Choroid plexus epithelial cell (primary cell): ENCODE data around the gene CPNE5.

Experiments used
- DNase-seq: peaks from one replicate; pipeline ENCODE4 v3.0.0-alpha.2; 2010; ENCODE audit warnings: low read depth
- H3K4me3 ChIP-seq: 2 replicates; pipeline ENCODE4 v1.5.1; 2011; ENCODE audit warnings: low read depth, mild to moderate bottlenecking, control low read depth, low read length, moderate library complexity
- CTCF ChIP-seq: conservative IDR thresholded peaks from 2 replicates; pipeline ENCODE4 v1.5.1; 2011; ENCODE audit warnings: low read depth, mild to moderate bottlenecking, control low read depth, inconsistent platforms, low read length, moderate library complexity

Gene CPNE5

GRCh38 chr6:36740818-36741179, 98.4 kb downstream of the CPNE5 start:
- no peak for TF ChIP-seq CTCF
- DNase-seq, result no peak
- no peak overlapping the region for H3K4me3 ChIP-seq

- DNase-seq, result no peak
- H3K4me3 ChIP-seq, result no peak overlapping the region
- no peak for TF ChIP-seq CTCF
Measured at GRCh38 chr6:36739947-36740817, 99.1 kb downstream of the CPNE5 start.

- TF ChIP-seq CTCF, result no peak
- DNase-seq, result no peak
- no peak overlapping the region for H3K4me3 ChIP-seq
Measured at GRCh38 chr6:36738108-36738507, 101.1 kb downstream of the CPNE5 start.

GRCh38 chr6:36737043-36737785, 102.0 kb downstream of the CPNE5 start:
- DNase-seq, result no peak
- no peak overlapping the region for H3K4me3 ChIP-seq
- TF ChIP-seq CTCF, result no peak

- peak; percentile 95 for DNase-seq
- TF ChIP-seq CTCF, result peak; percentile 50
- H3K4me3 ChIP-seq, result peak overlapping the region; percentile 42
Measured at GRCh38 chr6:36735110-36736071, 103.9 kb downstream of the CPNE5 start.

- peak overlapping the region; percentile 42 for H3K4me3 ChIP-seq
Measured at GRCh38 chr6:36734486-36735060, 104.7 kb downstream of the CPNE5 start.

More at GRCh38 chr6:36734486-36735060, 104.7 kb downstream of the CPNE5 start:
- DNase-seq, result no peak
- TF ChIP-seq CTCF, result no peak
